ENCODE measurements around the gene CHST12. TPM values are rescaled to one million over a fixed set of nuclear protein-coding genes. Genes with fewer than 3 reads are reported as not detected.

CHST12 gene
- total RNA-seq, 1 donor from 2014 or later = 29.8 TPM

DNA sequence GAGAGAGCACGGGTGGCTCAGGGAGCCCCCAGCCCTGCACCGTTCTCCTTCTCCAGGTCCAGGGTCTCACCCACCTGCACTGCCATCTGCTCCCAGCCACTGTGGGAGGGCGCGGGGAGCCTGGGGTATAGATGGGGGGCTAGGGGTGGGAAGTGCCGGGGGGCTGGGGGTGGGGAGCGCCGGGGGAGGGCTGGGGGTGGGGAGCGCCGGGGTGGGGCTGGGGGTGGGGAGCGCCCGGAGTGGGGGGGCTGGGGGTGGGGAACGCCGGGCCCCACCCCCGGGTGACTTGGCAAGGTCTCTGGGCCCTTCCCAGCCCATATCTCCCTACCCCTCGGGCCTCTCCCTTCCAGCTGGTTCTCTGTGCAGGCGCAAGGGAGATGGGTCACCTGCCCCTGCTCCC is 72.9 kb downstream of the CHST12 start, which contains the start of gene GRIFIN:
Gene GRIFIN, minus strand, starts transcription at position 101 of the 400 bp plus-strand sequence. Its CDS starts 15 bp downstream, at position 86.
- Histone ChIP-seq H3K4me3 (no peak within 1 kb of the TSS), H3K9me3 (no peaks in the 10 kb centered on the region), H3K27me3 (peaks cover 8% of the 10 kb centered on the region), H3K4me1 (peaks cover 20% of the 10 kb centered on the region), H3K27ac (no peak within 1 kb of the TSS), H3K36me3 (no peaks in the 10 kb centered on the region)
- intact Hi-C loops (cut with DNase I) = no loop called here
- TF ChIP-seq, protein P1, sequence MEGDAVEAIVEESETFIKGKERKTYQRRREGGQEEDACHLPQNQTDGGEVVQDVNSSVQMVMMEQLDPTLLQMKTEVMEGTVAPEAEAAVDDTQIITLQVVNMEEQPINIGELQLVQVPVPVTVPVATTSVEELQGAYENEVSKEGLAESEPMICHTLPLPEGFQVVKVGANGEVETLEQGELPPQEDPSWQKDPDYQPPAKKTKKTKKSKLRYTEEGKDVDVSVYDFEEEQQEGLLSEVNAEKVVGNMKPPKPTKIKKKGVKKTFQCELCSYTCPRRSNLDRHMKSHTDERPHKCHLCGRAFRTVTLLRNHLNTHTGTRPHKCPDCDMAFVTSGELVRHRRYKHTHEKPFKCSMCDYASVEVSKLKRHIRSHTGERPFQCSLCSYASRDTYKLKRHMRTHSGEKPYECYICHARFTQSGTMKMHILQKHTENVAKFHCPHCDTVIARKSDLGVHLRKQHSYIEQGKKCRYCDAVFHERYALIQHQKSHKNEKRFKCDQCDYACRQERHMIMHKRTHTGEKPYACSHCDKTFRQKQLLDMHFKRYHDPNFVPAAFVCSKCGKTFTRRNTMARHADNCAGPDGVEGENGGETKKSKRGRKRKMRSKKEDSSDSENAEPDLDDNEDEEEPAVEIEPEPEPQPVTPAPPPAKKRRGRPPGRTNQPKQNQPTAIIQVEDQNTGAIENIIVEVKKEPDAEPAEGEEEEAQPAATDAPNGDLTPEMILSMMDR (IDR thresholded peaks at IDR 0.05) = no peak
- ATAC-seq (no peak), DNase-seq (no peak)

DNA sequence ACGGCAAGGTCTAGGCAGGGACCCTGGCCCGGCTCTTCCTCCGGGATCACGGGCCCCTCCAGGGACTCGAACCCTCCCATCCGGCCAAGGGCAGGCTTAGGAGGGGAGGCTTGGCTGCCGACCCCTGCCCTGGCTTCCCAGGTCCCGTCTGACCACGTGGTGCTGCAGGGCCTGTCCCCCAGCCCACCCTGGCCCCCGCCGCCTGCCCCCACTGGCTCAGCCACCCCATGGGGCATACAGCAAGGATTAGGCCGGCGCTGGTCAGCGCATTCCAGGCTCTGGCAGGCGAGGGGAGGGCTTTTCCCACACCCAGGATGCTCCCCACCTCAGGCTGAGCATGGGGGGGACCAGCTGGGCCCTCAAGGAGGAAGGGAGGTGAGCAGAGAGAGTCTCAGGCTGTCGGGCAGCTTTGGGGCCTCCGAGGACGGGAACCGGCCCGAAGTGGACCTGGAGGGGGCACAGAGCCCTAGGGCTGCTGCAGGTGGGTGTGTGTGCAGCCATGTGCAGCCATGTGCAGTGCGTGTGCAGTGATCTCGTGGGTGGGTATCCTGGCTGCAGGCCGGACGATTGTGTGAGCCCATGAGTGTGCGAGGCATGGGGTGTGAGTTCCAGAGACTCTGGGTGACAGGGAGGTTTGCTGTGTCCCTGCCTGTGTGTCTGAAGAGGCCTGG is 73.5 kb downstream of the CHST12 start:
- no peaks in the 10 kb centered on the region for H3K9me3 ChIP-seq
- TF ChIP-seq, protein P1 (IDR thresholded peaks at IDR 0.05) = no peak
- peaks cover 15% of the 10 kb centered on the region for H3K4me1 ChIP-seq
- no peak overlapping the region for H3K27ac ChIP-seq
- no peaks in the 10 kb centered on the region for H3K36me3 ChIP-seq
- no peak overlapping the region for H3K4me3 ChIP-seq
- ATAC-seq = no peak
- peak; percentile 59 for DNase-seq
- H3K27me3 ChIP-seq = peaks cover 8% of the 10 kb centered on the region
- intact Hi-C loops (cut with DNase I) = no loop called here

DNA sequence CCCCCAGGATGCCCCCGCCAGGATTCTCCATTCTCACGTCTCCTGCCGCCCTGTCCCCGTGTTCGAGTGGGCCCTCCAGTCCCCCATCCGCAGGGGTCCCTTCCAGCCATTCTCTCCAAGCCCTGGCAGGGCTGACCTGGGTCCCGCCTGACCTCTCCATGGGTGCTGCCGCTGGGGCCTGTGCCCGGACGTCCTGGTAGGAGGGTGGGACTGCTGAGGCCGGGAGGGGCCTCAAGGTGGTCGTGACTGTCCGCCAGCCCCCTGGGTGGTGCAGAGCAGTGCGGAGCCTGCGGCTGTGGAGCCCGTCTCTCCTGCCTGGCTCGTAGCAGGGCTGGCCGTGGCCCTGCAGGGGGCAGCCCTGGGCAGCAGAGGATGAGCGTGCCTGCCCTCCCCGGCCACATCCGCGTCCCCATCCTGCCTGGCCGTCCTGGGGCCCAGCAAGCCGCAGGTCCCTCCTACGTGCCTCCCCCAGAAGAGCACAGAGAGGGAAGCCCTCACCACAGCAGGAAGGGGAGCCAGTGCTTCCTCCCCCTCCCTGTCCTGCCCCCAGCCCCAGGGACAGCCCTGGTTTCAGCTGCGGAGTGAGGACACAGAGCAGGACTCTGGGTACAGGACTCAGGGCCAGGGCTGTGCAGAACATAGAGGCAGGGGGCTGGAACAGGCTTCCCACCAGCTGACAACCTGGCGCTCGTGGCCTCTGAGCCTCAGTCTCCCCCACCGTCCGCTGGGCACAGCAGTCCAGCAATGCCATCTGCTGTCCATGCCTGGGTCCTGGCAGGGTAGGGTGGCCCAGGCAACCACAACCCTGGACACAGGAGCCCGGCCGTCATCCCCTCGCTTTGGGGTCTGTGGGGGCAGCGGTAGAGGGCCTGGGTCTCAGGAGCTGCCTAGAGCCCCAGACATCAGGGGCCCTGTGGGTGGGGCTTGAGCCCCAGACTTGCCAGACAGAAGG is 74.3 kb downstream of the CHST12 start:
- TF ChIP-seq, protein P1 (IDR thresholded peaks at IDR 0.05) = peak; percentile 79
- peak; percentile 85 for DNase-seq
- no peak overlapping the region for H3K27ac ChIP-seq
- ATAC-seq = peak; percentile 92
- no peak overlapping the region for H3K4me3 ChIP-seq
- no peaks in the 10 kb centered on the region for H3K9me3 ChIP-seq
- H3K4me1 ChIP-seq = peaks cover 15% of the 10 kb centered on the region
- no peaks in the 10 kb centered on the region for H3K36me3 ChIP-seq
- intact Hi-C loops (cut with DNase I) = no loop called here
- peaks cover 8% of the 10 kb centered on the region for H3K27me3 ChIP-seq

DNA sequence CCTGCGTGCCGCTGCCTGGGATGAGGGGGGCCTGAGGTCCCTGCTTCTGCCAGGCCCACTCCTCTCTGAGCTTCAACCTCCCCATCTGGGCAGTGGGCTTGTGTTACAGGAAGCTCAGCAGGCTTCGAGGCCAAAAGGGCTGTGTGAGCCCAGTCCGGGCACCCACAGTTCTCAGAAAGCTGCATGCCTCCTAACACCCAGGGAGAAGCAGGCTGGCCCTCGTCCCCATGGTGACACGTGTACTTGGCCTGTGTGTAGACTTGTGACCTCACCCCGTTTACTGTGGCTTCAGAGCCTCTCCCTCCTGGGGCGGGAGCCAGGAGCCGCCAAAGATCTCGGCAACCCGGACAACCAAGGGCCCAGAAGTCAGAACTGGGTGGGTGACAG is 75.0 kb downstream of the CHST12 start:
- intact Hi-C loops (cut with DNase I) = no loop called here
- H3K9me3 ChIP-seq = no peaks in the 10 kb centered on the region
- H3K36me3 ChIP-seq = no peaks in the 10 kb centered on the region
- peak; percentile 75 for DNase-seq
- H3K27ac ChIP-seq = no peak overlapping the region
- TF ChIP-seq, protein P1 (IDR thresholded peaks at IDR 0.05) = no peak
- peak; percentile 54 for ATAC-seq
- peaks cover 15% of the 10 kb centered on the region for H3K4me1 ChIP-seq
- H3K27me3 ChIP-seq = peaks cover 8% of the 10 kb centered on the region
- no peak overlapping the region for H3K4me3 ChIP-seq

DNA sequence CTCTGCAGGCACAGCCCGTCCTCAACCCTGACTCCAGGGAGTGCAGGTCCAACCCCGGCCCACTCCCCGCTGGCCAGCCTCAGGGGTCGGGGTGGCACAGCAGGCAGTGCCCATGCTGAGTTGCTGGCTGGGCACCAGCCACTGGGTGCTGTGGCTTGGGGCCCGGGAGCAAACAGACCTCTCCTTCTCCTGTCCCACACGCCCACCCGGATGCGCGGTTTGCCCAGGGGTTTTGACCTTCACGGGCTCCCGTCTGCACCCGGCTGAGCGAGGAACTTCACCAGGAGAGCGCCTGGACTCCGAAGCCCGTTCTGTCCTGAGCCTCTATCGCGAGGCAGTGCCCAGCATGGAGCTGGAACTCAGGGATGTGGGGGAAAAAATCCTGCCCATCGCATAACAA is 75.4 kb downstream of the CHST12 start:
- H3K27ac ChIP-seq = no peak overlapping the region
- H3K27me3 ChIP-seq = peaks cover 8% of the 10 kb centered on the region
- TF ChIP-seq, protein P1 (IDR thresholded peaks at IDR 0.05) = no peak
- H3K4me1 ChIP-seq = peaks cover 15% of the 10 kb centered on the region
- H3K9me3 ChIP-seq = no peaks in the 10 kb centered on the region
- H3K4me3 ChIP-seq = no peak overlapping the region
- intact Hi-C loops (cut with DNase I) = no loop called here
- no peak for ATAC-seq
- DNase-seq = peak; percentile 59
- no peaks in the 10 kb centered on the region for H3K36me3 ChIP-seq

Measured in upper lobe of right lung (tissue), 1 donor.